ENCODE data around the gene P2RY13. TPM values are rescaled to one million over a fixed set of nuclear protein-coding genes. Genes with fewer than 3 reads are reported as not detected.

Gene P2RY13
- total and polyA plus RNA-seq, 2 of the 13 experiments (the other 11 are each of a cell fraction or from before 2014, with no cell fraction given): not detected

DNA sequence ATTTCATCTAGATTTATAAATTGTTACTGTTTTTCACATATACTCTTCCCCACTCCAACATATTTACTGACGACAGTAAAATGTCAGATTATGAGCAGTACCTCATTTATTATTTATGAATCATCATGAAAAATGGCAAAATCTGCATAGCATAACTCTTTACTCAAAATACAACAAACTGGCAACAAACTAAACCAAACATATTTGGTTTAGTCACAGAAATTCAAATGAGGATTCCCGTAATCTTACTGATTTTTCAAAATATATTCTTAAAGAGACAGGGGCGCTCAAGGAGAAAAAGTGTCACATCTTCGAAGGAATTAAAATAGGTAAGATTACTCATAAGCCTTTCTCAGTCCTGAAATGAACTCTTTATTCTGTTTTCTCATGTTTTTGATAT, 9.7 kb downstream of the P2RY13 start:
- Histone ChIP-seq H3K27me3 (ENCODE audit: control insufficient read depth in 1 of 2, insufficient read depth in 2 of 2, low read length in 2 of 2) (no peaks in the 10 kb centered on the region), H3K36me3 (replicated peaks in 1 of 2; ENCODE audit: control insufficient read depth in 1 of 2, insufficient read depth in 2 of 2, low read length in 2 of 2) (no peaks in the 10 kb centered on the region), H3K4me1 (ENCODE audit: insufficient read depth, low read length) (no peaks in the 10 kb centered on the region), H3K4me3 (replicated peaks in 1 of 3; ENCODE audit: insufficient read depth in 1 of 3, low read depth in 2 of 3, low read length in 3 of 3) (no peak overlapping the region), H3K4me2 (ENCODE audit: low read depth, low read length) (no peak overlapping the region), H3K9me3 (ENCODE audit: low read length) (no peaks in the 10 kb centered on the region), H2AFZ (ENCODE audit: low read length) (no peak overlapping the region), H3K9ac (ENCODE audit: insufficient read depth, low read depth, low read length) (no peak overlapping the region), H4K20me1 (ENCODE audit: insufficient read depth, low read length) (no peaks in the 10 kb centered on the region), H3K79me2 (ENCODE audit: insufficient read depth, low read length) (no peaks in the 10 kb centered on the region), H3K27ac (ENCODE audit: extremely low read length, insufficient read depth, low read length) (no peak overlapping the region)
- in situ Hi-C loops (cut with HindIII; ENCODE audit: extremely low pct_ligation_motif_present, low pct_unique_long_range_greater_than_20kb) (no loop called here), intact Hi-C loops (cut with micrococcal nuclease; ENCODE audit: unreplicated experiment) (no loop called here)
- no peak for ATAC-seq
- DNase-seq (ENCODE audit: low spot score): no peak
- 58% methylated on average over 4 of the region's 4 CpGs for WGBS (ENCODE audit: low lambda C conversion rate)
- no TSS peak for BruUV-seq (replicated peaks)
- TF ChIP-seq MEF2D (CRISPR knock-in tag; IDR thresholded peaks at IDR 0.05) (no peak), MTF1 (CRISPR knock-in tag; IDR thresholded peaks at IDR 0.05) (no peak), NR2F2 (IDR thresholded peaks at IDR 0.05; ENCODE audit: borderline replicate concordance, low read depth) (no peak), MIER3 (CRISPR knock-in tag; IDR thresholded peaks at IDR 0.05; ENCODE audit: borderline replicate concordance) (no peak), ZFP1 (CRISPR knock-in tag; IDR thresholded peaks at IDR 0.05) (no peak), ZNF460 (CRISPR knock-in tag; IDR thresholded peaks at IDR 0.05; ENCODE audit: borderline replicate concordance) (no peak), ZNF883 (CRISPR knock-in tag; IDR thresholded peaks at IDR 0.05; ENCODE audit: not compliant biosample characterization) (no peak), SAP130 (CRISPR knock-in tag; IDR thresholded peaks at IDR 0.05; ENCODE audit: low read depth) (no peak), CAMTA2 (CRISPR knock-in tag; IDR thresholded peaks at IDR 0.05; ENCODE audit: borderline replicate concordance) (no peak), KLF16 (CRISPR knock-in tag; IDR thresholded peaks at IDR 0.05) (no peak), PCBP1 (IDR thresholded peaks at IDR 0.05; ENCODE audit: borderline replicate concordance, low read depth, low read length) (no peak), TEAD3 (CRISPR knock-in tag; optimal IDR thresholded peaks at IDR 0.05; ENCODE audit: borderline replicate concordance) (no peak)
- TF ChIP-seq, protein P1, sequence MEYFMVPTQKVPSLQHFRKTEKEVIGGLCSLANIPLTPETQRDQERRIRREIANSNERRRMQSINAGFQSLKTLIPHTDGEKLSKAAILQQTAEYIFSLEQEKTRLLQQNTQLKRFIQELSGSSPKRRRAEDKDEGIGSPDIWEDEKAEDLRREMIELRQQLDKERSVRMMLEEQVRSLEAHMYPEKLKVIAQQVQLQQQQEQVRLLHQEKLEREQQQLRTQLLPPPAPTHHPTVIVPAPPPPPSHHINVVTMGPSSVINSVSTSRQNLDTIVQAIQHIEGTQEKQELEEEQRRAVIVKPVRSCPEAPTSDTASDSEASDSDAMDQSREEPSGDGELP (IDR thresholded peaks at IDR 0.05; ENCODE audit: borderline replicate concordance, low read depth): no peak
- TF ChIP-seq, protein P2, sequence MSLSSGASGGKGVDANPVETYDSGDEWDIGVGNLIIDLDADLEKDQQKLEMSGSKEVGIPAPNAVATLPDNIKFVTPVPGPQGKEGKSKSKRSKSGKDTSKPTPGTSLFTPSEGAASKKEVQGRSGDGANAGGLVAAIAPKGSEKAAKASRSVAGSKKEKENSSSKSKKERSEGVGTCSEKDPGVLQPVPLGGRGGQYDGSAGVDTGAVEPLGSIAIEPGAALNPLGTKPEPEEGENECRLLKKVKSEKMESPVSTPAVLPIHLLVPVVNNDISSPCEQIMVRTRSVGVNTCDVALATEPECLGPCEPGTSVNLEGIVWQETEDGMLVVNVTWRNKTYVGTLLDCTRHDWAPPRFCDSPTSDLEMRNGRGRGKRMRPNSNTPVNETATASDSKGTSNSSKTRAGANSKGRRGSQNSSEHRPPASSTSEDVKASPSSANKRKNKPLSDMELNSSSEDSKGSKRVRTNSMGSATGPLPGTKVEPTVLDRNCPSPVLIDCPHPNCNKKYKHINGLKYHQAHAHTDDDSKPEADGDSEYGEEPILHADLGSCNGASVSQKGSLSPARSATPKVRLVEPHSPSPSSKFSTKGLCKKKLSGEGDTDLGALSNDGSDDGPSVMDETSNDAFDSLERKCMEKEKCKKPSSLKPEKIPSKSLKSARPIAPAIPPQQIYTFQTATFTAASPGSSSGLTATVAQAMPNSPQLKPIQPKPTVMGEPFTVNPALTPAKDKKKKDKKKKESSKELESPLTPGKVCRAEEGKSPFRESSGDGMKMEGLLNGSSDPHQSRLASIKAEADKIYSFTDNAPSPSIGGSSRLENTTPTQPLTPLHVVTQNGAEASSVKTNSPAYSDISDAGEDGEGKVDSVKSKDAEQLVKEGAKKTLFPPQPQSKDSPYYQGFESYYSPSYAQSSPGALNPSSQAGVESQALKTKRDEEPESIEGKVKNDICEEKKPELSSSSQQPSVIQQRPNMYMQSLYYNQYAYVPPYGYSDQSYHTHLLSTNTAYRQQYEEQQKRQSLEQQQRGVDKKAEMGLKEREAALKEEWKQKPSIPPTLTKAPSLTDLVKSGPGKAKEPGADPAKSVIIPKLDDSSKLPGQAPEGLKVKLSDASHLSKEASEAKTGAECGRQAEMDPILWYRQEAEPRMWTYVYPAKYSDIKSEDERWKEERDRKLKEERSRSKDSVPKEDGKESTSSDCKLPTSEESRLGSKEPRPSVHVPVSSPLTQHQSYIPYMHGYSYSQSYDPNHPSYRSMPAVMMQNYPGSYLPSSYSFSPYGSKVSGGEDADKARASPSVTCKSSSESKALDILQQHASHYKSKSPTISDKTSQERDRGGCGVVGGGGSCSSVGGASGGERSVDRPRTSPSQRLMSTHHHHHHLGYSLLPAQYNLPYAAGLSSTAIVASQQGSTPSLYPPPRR (CRISPR knock-in tag; IDR thresholded peaks at IDR 0.05; ENCODE audit: borderline replicate concordance): no peak
- TF ChIP-seq, protein P3, sequence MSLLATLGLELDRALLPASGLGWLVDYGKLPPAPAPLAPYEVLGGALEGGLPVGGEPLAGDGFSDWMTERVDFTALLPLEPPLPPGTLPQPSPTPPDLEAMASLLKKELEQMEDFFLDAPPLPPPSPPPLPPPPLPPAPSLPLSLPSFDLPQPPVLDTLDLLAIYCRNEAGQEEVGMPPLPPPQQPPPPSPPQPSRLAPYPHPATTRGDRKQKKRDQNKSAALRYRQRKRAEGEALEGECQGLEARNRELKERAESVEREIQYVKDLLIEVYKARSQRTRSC (CRISPR knock-in tag; IDR thresholded peaks at IDR 0.05; ENCODE audit: low read depth): no peak
- ChIA-PET POLR2A (no interaction called here), CTCF (ENCODE audit: low intra/inter-chr PET ratio, low total read pairs) (no interaction called here)
- FAIRE-seq: no peak
